B cell (primary cell): ENCODE results near the gene STON1.

Experiments
- EZH2 ChIP-seq: IDR thresholded peaks from 2 replicates; pipeline ENCODE4 v1.6.1; 2012; ENCODE audit warnings: borderline replicate concordance, low read depth, mild to moderate bottlenecking, moderate library complexity, low read length; ENCODE audit not compliant: insufficient read depth, poor library complexity, severe bottlenecking
- TF ChIP-seq, protein P1 (sequence below): fragments of 200-600 bp; IDR thresholded peaks from one replicate; pipeline ENCODE4 v1.8.0; 2022; ENCODE audit warnings: antibody characterized with exemption, mild to moderate bottlenecking

DNA sequence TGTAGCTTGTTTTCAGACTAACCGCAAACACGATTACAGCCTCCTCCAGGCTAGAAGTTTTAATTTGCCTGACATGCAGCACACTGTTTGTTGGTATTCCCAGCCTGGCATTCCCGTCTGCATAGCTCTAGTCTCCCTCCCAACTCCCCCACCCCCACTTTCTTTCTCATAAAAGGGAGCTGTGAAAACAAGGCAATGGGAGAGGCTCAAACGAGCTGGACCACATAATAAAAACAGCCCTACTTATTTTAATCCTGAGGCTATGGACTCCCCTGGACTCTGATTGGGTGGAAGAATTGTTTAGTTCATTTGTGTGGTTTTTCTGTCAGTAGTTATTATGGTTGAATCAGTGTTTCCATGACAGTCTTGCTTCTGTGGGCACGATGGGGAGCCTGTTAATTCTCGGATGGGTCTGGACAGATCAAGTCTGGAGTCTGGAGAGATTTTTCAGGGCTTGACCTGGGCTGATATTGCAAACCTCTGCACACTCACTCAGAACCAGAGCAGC is 1.2 kb downstream of the STON1 start:
- TF ChIP-seq, protein P1, sequence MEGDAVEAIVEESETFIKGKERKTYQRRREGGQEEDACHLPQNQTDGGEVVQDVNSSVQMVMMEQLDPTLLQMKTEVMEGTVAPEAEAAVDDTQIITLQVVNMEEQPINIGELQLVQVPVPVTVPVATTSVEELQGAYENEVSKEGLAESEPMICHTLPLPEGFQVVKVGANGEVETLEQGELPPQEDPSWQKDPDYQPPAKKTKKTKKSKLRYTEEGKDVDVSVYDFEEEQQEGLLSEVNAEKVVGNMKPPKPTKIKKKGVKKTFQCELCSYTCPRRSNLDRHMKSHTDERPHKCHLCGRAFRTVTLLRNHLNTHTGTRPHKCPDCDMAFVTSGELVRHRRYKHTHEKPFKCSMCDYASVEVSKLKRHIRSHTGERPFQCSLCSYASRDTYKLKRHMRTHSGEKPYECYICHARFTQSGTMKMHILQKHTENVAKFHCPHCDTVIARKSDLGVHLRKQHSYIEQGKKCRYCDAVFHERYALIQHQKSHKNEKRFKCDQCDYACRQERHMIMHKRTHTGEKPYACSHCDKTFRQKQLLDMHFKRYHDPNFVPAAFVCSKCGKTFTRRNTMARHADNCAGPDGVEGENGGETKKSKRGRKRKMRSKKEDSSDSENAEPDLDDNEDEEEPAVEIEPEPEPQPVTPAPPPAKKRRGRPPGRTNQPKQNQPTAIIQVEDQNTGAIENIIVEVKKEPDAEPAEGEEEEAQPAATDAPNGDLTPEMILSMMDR, result no peak
- TF ChIP-seq EZH2, result no peak
